ENCODE measurements around the gene TSC2.

The TSC2 gene

DNA sequence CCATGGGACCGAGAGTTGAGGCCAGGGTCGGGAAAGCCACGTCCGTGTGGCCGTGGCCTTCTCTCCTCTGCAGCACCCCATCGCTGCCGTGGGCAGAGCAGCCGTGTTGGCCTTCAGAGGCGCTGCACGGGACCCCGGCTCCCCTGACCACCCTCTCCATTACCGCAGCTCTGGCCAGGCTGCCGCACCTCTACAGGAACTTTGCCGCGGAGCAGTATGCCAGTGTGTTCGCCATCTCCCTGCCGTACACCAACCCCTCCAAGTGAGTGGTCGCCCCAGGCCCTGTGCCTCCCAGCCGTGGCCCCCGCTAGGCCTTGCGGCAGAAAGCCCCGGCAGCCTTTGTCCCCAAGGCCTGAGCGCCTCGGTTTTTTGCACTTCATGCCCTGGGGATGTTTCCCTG, 27.8 kb downstream of the TSC2 start:
- H3K36me3 ChIP-seq (ENCODE audit: control insufficient read depth, insufficient read depth, low read length): peaks cover 29% of the 10 kb centered on the region
- no peak overlapping the region for H3K4me3 ChIP-seq (replicated peaks; ENCODE audit: low read depth, low read length)
- TF ChIP-seq, protein P1, sequence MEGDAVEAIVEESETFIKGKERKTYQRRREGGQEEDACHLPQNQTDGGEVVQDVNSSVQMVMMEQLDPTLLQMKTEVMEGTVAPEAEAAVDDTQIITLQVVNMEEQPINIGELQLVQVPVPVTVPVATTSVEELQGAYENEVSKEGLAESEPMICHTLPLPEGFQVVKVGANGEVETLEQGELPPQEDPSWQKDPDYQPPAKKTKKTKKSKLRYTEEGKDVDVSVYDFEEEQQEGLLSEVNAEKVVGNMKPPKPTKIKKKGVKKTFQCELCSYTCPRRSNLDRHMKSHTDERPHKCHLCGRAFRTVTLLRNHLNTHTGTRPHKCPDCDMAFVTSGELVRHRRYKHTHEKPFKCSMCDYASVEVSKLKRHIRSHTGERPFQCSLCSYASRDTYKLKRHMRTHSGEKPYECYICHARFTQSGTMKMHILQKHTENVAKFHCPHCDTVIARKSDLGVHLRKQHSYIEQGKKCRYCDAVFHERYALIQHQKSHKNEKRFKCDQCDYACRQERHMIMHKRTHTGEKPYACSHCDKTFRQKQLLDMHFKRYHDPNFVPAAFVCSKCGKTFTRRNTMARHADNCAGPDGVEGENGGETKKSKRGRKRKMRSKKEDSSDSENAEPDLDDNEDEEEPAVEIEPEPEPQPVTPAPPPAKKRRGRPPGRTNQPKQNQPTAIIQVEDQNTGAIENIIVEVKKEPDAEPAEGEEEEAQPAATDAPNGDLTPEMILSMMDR (IDR thresholded peaks at IDR 0.05; ENCODE audit: insufficient read depth, low read length, poor library complexity, severe bottlenecking): no peak
- H3K27me3 ChIP-seq (replicated peaks; ENCODE audit: control insufficient read depth, insufficient read depth, low read length): no peaks in the 10 kb centered on the region
- no peak for DNase-seq (ENCODE audit: extremely low read depth, insufficient read length)

DNA sequence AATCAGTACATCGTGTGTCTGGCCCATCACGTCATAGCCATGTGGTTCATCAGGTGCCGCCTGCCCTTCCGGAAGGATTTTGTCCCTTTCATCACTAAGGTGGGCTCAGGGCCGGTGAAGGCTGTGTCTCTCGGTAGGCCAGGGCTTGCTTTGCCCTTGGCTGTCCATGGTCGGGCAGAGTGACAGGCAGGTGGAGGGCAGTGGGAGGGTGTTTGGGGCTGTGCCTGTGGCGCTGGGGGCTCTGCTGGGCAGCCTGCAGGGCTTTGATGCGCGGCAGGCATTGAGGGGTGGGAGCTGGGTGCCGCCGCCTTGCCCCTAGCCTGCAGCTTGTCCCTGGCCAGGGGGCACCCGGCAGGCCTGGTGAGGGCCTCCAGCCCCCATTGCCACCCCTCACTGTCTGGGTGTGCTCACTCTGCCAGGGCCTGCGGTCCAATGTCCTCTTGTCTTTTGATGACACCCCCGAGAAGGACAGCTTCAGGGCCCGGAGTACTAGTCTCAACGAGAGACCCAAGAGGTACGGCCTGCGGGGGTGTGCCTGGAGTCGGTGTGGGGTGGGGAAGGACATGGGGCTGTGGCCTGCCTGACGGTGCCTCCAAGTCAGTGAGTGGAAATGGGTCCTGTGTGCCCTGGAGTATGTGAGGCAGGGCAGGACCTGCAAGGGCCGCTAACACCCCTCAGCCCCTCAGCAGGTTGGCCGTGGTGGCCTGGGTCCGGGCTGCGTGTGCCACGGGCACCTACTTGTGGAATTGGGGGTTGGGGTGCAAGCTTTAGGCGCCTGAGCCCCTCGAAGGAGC, 28.5 kb downstream of the TSC2 start:
- peaks cover 28% of the 10 kb centered on the region for H3K36me3 ChIP-seq (ENCODE audit: control insufficient read depth, insufficient read depth, low read length)
- DNase-seq (ENCODE audit: extremely low read depth, insufficient read length): no peak
- no peak overlapping the region for H3K4me3 ChIP-seq (replicated peaks; ENCODE audit: low read depth, low read length)
- no peaks in the 10 kb centered on the region for H3K27me3 ChIP-seq (replicated peaks; ENCODE audit: control insufficient read depth, insufficient read depth, low read length)
- TF ChIP-seq, protein P1 (IDR thresholded peaks at IDR 0.05; ENCODE audit: insufficient read depth, low read length, poor library complexity, severe bottlenecking): no peak

DNA sequence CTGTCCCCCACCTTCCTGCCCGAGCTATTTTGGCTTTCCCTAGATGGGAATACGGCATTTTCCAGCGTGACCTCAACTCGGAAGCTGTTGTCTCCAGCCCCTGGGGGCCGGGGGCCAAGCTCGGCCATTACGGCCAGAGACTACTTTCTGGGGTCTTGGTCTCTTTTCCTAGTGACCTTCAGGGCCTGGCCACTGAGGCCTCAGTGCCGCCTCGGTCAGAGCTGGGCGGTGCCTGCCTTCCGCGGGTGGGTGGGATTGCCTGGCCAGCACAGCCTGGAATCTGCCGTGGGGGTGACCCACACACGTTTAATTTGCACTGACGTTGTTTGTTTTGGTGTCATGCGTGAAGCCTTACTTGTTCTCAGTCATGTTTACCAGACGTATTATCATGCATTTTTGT, 29.2 kb downstream of the TSC2 start:
- no peak overlapping the region for H3K4me3 ChIP-seq (replicated peaks; ENCODE audit: low read depth, low read length)
- TF ChIP-seq, protein P1 (IDR thresholded peaks at IDR 0.05; ENCODE audit: insufficient read depth, low read length, poor library complexity, severe bottlenecking): no peak
- H3K36me3 ChIP-seq (ENCODE audit: control insufficient read depth, insufficient read depth, low read length): peaks cover 29% of the 10 kb centered on the region
- no peaks in the 10 kb centered on the region for H3K27me3 ChIP-seq (replicated peaks; ENCODE audit: control insufficient read depth, insufficient read depth, low read length)
- DNase-seq (ENCODE audit: extremely low read depth, insufficient read length): no peak

DNA sequence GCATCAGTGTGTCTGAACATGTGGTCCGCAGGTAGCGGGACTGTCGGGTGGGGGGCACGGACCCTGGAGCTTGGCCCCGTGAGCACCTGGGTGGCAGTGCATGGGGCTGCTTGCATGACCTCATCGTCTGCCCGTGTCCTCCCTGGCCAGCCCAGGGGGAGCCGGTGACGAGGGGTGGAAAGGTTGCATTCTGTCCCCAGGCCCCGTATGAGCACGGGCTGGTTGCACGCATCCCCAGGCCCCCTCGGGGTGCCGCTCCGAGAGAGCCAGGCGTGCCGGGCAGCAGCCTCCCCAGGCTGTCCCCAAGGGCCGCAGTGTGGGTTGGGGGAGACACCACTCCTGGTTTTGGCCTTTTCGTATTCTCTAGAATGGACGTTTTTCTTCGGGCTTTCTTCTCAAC, 29.9 kb downstream of the TSC2 start:
- TF ChIP-seq, protein P1 (IDR thresholded peaks at IDR 0.05; ENCODE audit: insufficient read depth, low read length, poor library complexity, severe bottlenecking): no peak
- H3K36me3 ChIP-seq (ENCODE audit: control insufficient read depth, insufficient read depth, low read length): peaks cover 25% of the 10 kb centered on the region
- H3K27me3 ChIP-seq (replicated peaks; ENCODE audit: control insufficient read depth, insufficient read depth, low read length): no peaks in the 10 kb centered on the region
- no peak for DNase-seq (ENCODE audit: extremely low read depth, insufficient read length)
- no peak overlapping the region for H3K4me3 ChIP-seq (replicated peaks; ENCODE audit: low read depth, low read length)

DNA sequence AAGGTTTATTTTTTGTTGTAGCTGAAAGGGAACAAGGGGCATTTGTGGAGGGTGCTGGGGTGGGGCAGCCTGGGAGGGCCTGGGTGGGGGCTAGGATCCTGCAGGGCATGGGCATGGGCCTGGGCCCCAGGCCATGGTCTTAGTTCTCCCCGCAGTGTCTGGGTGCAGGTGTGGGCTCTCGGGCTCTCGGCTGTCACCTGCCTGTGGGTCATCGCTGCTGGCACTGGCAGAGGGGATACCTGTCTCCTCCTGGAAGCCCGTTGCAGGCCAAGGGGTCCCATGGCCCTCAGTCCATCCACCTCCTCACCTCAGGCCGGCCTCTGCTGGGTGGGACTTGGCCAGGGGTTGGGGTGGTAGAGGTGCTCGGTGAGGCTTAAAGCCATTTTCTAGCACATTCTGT, 30.3 kb downstream of the TSC2 start:
- H3K27me3 ChIP-seq (replicated peaks; ENCODE audit: control insufficient read depth, insufficient read depth, low read length): no peaks in the 10 kb centered on the region
- TF ChIP-seq, protein P1 (IDR thresholded peaks at IDR 0.05; ENCODE audit: insufficient read depth, low read length, poor library complexity, severe bottlenecking): no peak
- DNase-seq (ENCODE audit: extremely low read depth, insufficient read length): no peak
- no peak overlapping the region for H3K4me3 ChIP-seq (replicated peaks; ENCODE audit: low read depth, low read length)
- peaks cover 27% of the 10 kb centered on the region for H3K36me3 ChIP-seq (ENCODE audit: control insufficient read depth, insufficient read depth, low read length)
